Heart left ventricle (tissue), 13 donors: ENCODE results near the gene MED12L.

Experiments used
- POLR2A ChIP-seq, 2 donors: fragments of 450-650 bp; IDR thresholded peaks; one replicate each; pipeline ENCODE4 v1.6.1; 2017; ENCODE audit warnings: antibody characterized with exemption in 2 of 2, mild to moderate bottlenecking in 2 of 2, moderate library complexity in 2 of 2
- TF ChIP-seq, protein P1 (sequence below), 12 donors: fragments of 200-600 bp; sonication (generic) in 4 of 12; IDR thresholded peaks; one replicate each; pipeline versions ENCODE4 v1.5.0 to v1.8.0; 2018 to 2022; ENCODE audit warnings: antibody characterized with exemption in 12 of 12, mild to moderate bottlenecking in 5 of 12
- donor health status: ischemic (EF 13 %, LVEDD 7.1; RV severe dilation, severe dysfunction).
- donor health status: DM: no; HTN: yes; CAD: no.
- donor health status: DM: no; HTN: no; CAD: no.
- donor health status: ischemic (EF 25% LVEDD 6.9; RV normal size, moderate dysfunction).
- donor health status: ischemic (EF 25% LVEDD 5.7; RV mildly dilated, moderate dysfunction).
- donor health status: ischemic (EF 35%, LVEDD 5.7; RV mildly dilated, moderate dysfunction).
- donor health status: nonischemic (EF 11% LVEDD 7.7; RV severe dilation, severe dysfunction).
- donor health status: DM: yes; HTN: yes; CAD: no.
- donor health status: PGD.
- donor health status: ischemic (EF 29% LVEDD 5.4; RV normal size, mild dysfunction).
- donor health status: nonischemic (EF 23%, LVEDD 6.1; RV moderate dilation, normal function).

- TF ChIP-seq, protein P1, sequence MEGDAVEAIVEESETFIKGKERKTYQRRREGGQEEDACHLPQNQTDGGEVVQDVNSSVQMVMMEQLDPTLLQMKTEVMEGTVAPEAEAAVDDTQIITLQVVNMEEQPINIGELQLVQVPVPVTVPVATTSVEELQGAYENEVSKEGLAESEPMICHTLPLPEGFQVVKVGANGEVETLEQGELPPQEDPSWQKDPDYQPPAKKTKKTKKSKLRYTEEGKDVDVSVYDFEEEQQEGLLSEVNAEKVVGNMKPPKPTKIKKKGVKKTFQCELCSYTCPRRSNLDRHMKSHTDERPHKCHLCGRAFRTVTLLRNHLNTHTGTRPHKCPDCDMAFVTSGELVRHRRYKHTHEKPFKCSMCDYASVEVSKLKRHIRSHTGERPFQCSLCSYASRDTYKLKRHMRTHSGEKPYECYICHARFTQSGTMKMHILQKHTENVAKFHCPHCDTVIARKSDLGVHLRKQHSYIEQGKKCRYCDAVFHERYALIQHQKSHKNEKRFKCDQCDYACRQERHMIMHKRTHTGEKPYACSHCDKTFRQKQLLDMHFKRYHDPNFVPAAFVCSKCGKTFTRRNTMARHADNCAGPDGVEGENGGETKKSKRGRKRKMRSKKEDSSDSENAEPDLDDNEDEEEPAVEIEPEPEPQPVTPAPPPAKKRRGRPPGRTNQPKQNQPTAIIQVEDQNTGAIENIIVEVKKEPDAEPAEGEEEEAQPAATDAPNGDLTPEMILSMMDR (IDR thresholded peaks at IDR 0.05), result no peak
- TF ChIP-seq POLR2A (IDR thresholded peaks at IDR 0.05), result no peak
These were observed 374.8 kb downstream of the MED12L start for GRCh38 chr3:151460228-151460627.
